SU-DHL-6 (cell line): Measurements from ENCODE around the gene ARL11.
A peak's percentile ranks its signal among the peaks of the same experiment; 100 is the strongest.

Experiments
- H2AFZ ChIP-seq: fragments of 200-600 bp; sonication (generic); 2 replicates; pipeline ENCODE4 v1.6.1; 2014; ENCODE audit warnings: low read depth, mild to moderate bottlenecking, moderate library complexity, mixed read lengths, antibody characterized with exemption, low read length; ENCODE audit not compliant: severe bottlenecking
- H3F3A ChIP-seq: fragments of 200-600 bp; shearing (Covaris generic); 2 replicates; pipeline ENCODE4 v1.6.0; 2016; ENCODE audit warnings: antibody characterized with exemption, mild to moderate bottlenecking; ENCODE audit not compliant: insufficient read depth
- H3K27ac ChIP-seq: fragments of 200-600 bp; sonication (generic); 2 replicates; pipeline ENCODE4 v1.5.1; 2016; ENCODE audit warnings: low read depth, mild to moderate bottlenecking, low read length, moderate library complexity, mixed read lengths
- H3K27me3 ChIP-seq: fragments of 200-600 bp; sonication (generic), shearing (Covaris generic); 2 replicates; pipeline ENCODE4 v1.6.0; 2014; ENCODE audit warnings: mild to moderate bottlenecking, low read length
- H3K36me3 ChIP-seq: fragments of 200-600 bp; sonication (generic); 2 replicates; pipeline ENCODE4 v1.6.1; 2014; ENCODE audit warnings: mild to moderate bottlenecking, low read length, mixed read lengths
- H3K4me2 ChIP-seq: fragments of 300-600, 200-600 bp; shearing (Covaris generic), sonication (generic); 2 replicates; pipeline ENCODE4 v1.6.0; 2014; ENCODE audit warnings: low read length, low read depth, mild to moderate bottlenecking; ENCODE audit not compliant: poor library complexity, severe bottlenecking
- H3K4me3 ChIP-seq: fragments of 200-600 bp; sonication (generic); 2 replicates; pipeline ENCODE4 v1.5.1; 2014; ENCODE audit warnings: antibody characterized with exemption, low read length, mild to moderate bottlenecking, mixed read lengths; ENCODE audit not compliant: insufficient read depth, poor library complexity, severe bottlenecking
- H3K79me2 ChIP-seq: fragments of 200-600 bp; sonication (generic); 2 replicates; pipeline ENCODE4 v1.6.1; 2014; ENCODE audit warnings: mild to moderate bottlenecking, low read length, moderate library complexity; ENCODE audit not compliant: insufficient read depth
- H3K9ac ChIP-seq: fragments of 200-600 bp; sonication (generic); 2 replicates; pipeline ENCODE4 v1.7.0; 2014; ENCODE audit warnings: mild to moderate bottlenecking, low read length
- H3K9me2 ChIP-seq: fragments of 200-600 bp; sonication (generic); replicated peaks from 2 replicates; pipeline ENCODE4 v1.6.1; 2014; ENCODE audit warnings: low read length; ENCODE audit not compliant: insufficient read depth
- H3K9me3 ChIP-seq: fragments of 200-600 bp; sonication (generic); 2 replicates; pipeline ENCODE4 v1.6.1; 2014; ENCODE audit warnings: low read length, mixed read lengths; ENCODE audit not compliant: insufficient read depth
- H4K20me1 ChIP-seq: fragments of 200-600 bp; sonication (generic); 2 replicates; pipeline ENCODE4 v1.6.1; 2014; ENCODE audit warnings: low read depth, mild to moderate bottlenecking, antibody characterized with exemption, low read length, moderate library complexity, mixed read lengths
- EZH2phosphoT487 ChIP-seq: fragments of 200-600 bp; sonication (generic), shearing (Covaris generic); conservative IDR thresholded peaks from 2 replicates; pipeline ENCODE4 v1.6.1; 2018; ENCODE audit warnings: mild to moderate bottlenecking, antibody characterized with exemption, low read length, moderate library complexity, mixed read lengths
- TF ChIP-seq, protein P1 (sequence below): fragments of 200-600 bp; sonication (generic); IDR thresholded peaks from one replicate; pipeline ENCODE4 v1.5.1; 2017; ENCODE audit warnings: antibody characterized with exemption, mild to moderate bottlenecking, low read length, moderate library complexity; ENCODE audit not compliant: insufficient read depth, poor library complexity, severe bottlenecking

ARL11 gene

GRCh38 chr13:49669735-49670309 is 41.5 kb downstream of the ARL11 start:
- Histone ChIP-seq H3K9me2 (no peaks in the 10 kb centered on the region), H4K20me1 (no peaks in the 10 kb centered on the region), H3K79me2 (no peaks in the 10 kb centered on the region), H3K4me2 (no peak overlapping the region), H3K9me3 (no peaks in the 10 kb centered on the region), H3K27ac (no peak overlapping the region), H3F3A (no peaks in the 10 kb centered on the region), H3K4me3 (no peak overlapping the region), H3K27me3 (no peaks in the 10 kb centered on the region), H3K9ac (no peak overlapping the region), H3K36me3 (no peaks in the 10 kb centered on the region), H2AFZ (no peak overlapping the region)
- no peak for TF ChIP-seq EZH2phosphoT487
- TF ChIP-seq, protein P1, sequence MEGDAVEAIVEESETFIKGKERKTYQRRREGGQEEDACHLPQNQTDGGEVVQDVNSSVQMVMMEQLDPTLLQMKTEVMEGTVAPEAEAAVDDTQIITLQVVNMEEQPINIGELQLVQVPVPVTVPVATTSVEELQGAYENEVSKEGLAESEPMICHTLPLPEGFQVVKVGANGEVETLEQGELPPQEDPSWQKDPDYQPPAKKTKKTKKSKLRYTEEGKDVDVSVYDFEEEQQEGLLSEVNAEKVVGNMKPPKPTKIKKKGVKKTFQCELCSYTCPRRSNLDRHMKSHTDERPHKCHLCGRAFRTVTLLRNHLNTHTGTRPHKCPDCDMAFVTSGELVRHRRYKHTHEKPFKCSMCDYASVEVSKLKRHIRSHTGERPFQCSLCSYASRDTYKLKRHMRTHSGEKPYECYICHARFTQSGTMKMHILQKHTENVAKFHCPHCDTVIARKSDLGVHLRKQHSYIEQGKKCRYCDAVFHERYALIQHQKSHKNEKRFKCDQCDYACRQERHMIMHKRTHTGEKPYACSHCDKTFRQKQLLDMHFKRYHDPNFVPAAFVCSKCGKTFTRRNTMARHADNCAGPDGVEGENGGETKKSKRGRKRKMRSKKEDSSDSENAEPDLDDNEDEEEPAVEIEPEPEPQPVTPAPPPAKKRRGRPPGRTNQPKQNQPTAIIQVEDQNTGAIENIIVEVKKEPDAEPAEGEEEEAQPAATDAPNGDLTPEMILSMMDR, result peak; percentile 73

DNA sequence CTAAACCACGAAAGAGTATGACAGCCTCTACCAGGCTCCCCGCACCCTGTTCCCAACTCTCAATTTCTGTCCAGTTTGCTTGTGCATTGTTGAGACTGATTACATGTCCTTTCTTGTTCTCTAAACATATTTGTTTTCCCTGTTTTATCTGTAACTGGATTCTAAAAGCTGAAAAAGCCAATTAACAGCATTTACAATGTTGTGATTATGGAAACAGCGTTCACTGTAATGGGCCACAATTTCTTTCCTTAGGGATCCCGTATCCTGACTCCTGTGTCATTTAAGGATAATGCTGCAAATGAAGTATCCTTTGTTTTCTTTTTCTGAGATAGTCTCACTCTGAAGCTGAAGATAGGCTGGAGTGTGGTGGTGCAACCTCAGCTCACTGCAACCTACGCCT is 42.5 kb downstream of the ARL11 start:
- TF ChIP-seq EZH2phosphoT487, result no peak
- TF ChIP-seq, protein P1, result no peak
- no peak overlapping the region for H3K4me2 ChIP-seq

GRCh38 chr13:49676581-49677298 is 48.4 kb downstream of the ARL11 start:
- Histone ChIP-seq H3K27ac (no peak overlapping the region), H3K27me3 (no peaks in the 10 kb centered on the region), H3K9me3 (no peaks in the 10 kb centered on the region), H3K4me2 (no peak overlapping the region), H3K79me2 (peaks cover 10% of the 10 kb centered on the region; the same call in 1 of the 2 replicates), H2AFZ (no peak overlapping the region), H3K4me3 (no peak overlapping the region), H3F3A (peaks cover 4% of the 10 kb centered on the region; the same call in 1 of the 2 replicates), H3K36me3 (no peaks in the 10 kb centered on the region), H3K9me2 (no peaks in the 10 kb centered on the region), H3K9ac (no peak overlapping the region), H4K20me1 (no peaks in the 10 kb centered on the region)
- TF ChIP-seq, protein P1, result no peak
- TF ChIP-seq EZH2phosphoT487, result no peak

More for the DNA sequence above, 42.5 kb downstream of the ARL11 start:
- no peak overlapping the region for H2AFZ ChIP-seq
- H4K20me1 ChIP-seq, result no peaks in the 10 kb centered on the region
- H3F3A ChIP-seq, result no peaks in the 10 kb centered on the region
- H3K27ac ChIP-seq, result no peak overlapping the region
- H3K9ac ChIP-seq, result no peak overlapping the region
- no peak overlapping the region for H3K4me3 ChIP-seq
- H3K9me3 ChIP-seq, result no peaks in the 10 kb centered on the region
- no peaks in the 10 kb centered on the region for H3K27me3 ChIP-seq
- no peaks in the 10 kb centered on the region for H3K79me2 ChIP-seq
- no peaks in the 10 kb centered on the region for H3K9me2 ChIP-seq
- no peaks in the 10 kb centered on the region for H3K36me3 ChIP-seq
